C4-2B (cell line): ENCODE data around the gene CALD1.

ENCODE experiments used
- ZFX ChIP-seq: fragments of 450-650 bp; IDR thresholded peaks from 2 replicates; pipeline ENCODE4 v1.6.1; 2017
- TF ChIP-seq, protein P1 (sequence below): fragments of 450-650 bp; conservative IDR thresholded peaks from 2 replicates; pipeline ENCODE4 v1.5.1; 2017; ENCODE audit warnings: mild to moderate bottlenecking

GRCh38 chr7:134781171-134781570, 1.7 kb downstream of the CALD1 start:
- TF ChIP-seq, protein P1, sequence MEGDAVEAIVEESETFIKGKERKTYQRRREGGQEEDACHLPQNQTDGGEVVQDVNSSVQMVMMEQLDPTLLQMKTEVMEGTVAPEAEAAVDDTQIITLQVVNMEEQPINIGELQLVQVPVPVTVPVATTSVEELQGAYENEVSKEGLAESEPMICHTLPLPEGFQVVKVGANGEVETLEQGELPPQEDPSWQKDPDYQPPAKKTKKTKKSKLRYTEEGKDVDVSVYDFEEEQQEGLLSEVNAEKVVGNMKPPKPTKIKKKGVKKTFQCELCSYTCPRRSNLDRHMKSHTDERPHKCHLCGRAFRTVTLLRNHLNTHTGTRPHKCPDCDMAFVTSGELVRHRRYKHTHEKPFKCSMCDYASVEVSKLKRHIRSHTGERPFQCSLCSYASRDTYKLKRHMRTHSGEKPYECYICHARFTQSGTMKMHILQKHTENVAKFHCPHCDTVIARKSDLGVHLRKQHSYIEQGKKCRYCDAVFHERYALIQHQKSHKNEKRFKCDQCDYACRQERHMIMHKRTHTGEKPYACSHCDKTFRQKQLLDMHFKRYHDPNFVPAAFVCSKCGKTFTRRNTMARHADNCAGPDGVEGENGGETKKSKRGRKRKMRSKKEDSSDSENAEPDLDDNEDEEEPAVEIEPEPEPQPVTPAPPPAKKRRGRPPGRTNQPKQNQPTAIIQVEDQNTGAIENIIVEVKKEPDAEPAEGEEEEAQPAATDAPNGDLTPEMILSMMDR: no peak
- TF ChIP-seq ZFX: no peak
